COLO668 (cell line): ENCODE results near the gene ASF1B.

Experiments used
- DNase-seq: peaks from one replicate; lab custom pipeline; 2025; ENCODE audit not compliant: unreplicated experiment; lab: John Stamatoyannopoulos, UW

ASF1B gene

DNA sequence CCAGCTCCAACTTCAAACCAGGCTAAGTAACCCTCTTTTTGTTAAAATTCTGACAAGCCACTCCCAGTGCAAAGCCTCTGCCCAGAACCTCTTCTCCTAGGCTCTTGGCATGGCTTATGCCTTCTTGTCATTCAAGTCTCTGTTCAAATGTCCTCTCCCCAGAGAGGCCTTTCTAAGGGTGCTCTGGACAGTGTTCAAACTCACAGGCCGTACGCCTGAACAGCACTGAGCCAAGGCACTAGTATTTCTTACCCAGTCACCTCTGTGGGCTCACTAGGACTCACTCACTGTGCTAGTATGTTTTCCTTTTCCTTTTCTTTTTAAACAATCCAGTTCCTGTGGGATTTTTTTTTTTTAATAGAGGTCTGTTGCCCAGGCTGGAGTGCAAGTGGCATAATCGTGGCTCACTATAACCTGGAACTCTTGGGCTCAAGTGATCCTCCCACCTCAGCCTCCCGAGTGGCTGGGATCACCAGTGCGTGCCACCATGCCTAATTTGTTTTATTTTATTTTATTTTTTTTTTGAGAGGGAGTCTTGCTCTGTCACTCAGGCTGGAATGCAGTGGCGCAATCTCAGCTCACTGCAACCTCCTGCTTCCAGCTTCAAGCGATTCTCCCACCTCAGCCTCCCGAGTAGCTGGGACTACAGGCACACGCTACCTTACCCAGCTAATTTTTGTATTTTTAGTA lies 2.3 kb upstream of the ASF1B start:
- no peak for DNase-seq

DNA sequence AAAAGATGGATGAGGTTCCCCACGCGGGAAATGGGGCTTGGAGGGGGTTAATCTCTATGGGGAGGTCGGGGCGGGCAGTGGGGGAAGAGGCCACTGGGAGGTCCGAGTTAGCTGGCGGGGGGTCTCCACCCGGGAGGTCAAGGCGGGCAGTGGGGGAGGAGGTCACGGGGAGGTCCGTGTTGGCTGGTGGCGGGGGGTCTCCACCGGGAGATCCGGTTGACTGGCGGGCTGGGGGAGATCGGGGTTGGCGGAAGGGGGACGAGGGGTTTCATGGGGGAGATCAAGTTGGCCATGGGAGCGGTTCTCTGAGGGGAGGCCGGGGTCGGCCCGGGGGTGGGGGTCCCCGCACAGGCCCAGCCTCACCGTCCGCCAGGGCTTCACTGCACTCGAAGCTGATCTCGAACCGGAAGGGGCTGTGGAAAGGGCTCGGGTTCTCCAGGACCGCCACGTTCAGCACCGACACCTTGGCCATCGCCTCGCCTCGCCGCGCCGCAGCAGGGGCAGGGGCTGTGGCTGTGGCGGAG lies 342 bp downstream of the ASF1B start:
- DNase-seq, result peak; percentile 17

DNA sequence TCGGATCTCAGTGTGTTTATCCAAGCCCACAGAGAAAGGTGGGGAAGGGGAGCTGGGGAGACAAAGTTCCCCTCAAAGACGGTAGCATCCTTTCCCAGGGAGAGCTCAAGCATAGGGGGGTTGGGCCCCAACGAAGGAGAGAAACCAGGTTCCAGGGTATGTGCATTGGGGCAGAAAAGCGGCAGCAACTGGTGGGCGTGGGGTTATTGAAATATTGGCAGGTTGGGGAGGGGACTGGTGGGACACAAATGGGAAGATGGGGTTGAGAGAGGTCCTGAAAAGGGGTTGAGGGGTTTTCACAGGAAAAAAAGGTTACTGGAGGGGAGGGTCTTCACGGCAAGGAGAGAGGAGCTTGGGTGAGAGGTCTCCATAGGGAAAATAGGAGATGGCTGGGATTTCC lies 1.0 kb downstream of the ASF1B start:
- no peak for DNase-seq

DNA sequence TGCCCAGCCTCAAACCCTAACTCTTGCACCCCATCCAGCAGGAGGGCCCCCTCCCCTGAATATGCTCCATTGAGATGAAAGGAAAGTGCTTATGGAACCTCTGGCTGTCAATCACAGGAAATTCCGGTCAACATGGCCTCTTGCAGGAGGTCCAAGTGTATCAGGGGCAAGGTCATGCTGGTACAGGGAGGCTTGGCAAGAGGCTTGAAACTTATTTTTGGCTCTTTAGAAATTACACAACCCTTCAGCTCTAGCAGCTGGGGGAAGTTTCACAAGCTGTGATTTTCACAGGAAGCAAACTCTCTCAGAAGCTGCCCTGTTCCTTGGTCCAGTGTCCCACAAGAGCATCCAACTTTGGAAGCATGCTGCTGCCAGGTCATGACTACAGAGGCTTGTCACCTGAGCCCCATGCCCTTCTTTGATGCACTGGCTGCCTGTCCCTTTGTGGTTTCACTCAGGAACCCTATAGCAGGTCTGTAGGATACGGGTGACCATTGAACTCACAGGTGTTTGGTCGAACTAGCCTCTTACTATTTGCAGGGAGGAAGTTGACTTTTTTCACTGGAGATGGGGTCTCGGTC lies 8.4 kb downstream of the ASF1B start:
- no peak for DNase-seq

DNA sequence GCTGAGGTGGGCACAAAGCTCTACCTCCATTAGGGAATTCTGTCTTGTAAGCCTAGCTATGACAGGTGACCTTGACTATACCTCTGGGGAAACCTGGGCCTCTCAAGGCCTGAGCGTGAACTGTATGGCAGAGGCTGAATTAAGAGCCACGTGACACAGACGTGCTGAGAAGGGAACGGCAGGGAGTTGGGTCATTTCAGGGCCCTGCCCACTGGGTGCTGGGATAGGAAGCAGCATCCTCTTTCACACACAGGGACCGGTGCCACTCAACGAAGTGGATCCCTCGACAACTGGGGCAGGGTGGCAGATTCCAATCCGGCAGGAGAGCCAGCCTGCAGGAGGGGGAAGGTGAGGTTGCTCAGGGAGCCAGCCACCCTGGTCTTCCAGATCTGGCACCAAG lies 9.2 kb downstream of the ASF1B start:
- no peak for DNase-seq

DNA sequence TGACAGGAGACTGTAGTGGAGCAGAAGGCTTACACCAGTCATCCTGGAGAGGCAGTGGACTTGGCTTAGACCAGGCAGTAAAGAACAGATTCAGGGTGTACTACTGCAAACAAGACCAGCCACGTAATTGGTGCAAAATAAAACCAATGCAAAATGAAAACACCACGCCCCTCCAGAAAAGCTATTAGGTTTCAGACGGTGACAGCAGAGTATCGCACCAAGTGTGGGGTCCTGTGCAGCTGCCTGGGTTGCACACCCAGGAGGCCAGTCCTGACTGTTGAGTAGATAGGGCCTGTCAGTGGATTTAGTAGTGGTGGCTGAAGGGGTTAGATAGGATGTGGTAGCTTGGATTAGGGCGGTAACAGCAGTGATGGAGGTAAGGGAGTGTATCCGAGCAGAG lies 13.5 kb downstream of the ASF1B start:
- no peak for DNase-seq

DNA sequence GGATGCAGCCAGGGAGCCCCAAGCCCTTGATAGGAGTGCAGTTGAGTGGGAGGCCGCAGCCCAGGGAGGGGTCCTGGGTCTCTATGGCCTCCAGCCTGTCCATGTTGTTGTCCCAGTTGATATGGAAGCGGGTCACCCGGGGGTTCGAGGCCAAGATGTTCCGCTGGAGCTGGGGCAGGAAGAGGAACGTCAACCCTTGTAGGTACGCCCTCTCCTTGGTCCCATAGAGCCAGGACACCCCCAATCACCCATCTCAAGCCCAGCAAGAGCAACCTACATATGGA lies 15.9 kb downstream of the ASF1B start:
- no peak for DNase-seq

DNA sequence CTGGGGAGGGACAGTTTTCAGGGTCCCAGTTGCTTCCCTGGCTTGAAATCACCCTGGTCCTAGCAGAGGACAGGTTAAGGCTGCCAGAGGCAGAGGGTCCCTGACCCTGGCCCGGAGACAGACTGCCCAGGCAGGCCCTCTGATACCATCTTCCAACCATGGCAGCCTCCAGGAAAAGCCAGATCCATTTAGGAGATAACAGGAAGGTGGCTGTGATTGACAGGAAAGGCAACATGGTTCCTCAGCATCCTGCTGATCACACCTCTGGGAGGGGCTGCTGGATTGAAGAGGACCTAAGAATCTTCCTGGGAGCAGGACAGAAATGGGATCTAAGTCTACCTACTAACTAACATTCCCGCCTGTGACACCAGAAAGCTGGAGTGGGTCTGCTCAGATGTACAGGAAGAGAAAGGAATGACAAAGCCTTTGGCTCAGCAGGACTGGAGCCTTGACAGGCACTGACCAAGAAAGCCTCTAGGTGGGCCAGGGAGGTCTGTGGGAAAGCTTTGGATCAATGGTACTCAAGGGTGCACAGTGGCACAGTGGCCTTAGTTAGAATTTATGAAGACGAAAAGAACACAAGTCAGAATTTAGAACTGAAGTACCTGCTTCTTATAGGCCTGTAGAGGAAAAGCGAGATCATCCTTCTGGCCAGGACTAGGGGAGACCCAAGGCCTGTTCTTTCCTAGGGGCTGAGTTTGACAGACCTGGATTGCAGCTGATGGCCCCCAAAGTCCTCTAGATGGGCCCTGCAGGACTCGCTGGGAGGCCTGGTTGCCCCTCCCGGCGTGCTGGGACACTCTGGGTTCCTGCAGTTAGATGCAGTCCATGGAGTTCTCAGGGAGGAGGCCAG lies 16.5 kb downstream of the ASF1B start:
- no peak for DNase-seq

DNA sequence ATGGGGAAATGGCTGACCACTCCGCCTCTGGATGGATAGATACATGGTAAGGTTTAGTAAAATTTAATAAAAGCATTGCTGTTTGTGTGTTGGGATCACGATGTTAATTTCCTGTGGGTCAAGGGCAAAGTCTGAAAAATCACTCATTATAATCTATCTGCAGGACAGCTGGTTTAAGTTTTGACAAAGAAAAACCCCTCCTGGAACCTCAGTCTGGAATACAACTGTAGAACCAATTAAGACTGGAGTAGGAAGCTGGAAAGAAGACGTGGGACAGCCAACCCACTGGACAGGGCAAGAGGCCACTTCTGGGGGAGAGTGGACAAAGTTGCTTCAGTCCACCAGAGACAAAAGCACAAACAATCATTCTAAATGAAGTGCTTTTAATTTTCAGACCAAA lies 17.2 kb downstream of the ASF1B start:
- DNase-seq, result no peak

DNA sequence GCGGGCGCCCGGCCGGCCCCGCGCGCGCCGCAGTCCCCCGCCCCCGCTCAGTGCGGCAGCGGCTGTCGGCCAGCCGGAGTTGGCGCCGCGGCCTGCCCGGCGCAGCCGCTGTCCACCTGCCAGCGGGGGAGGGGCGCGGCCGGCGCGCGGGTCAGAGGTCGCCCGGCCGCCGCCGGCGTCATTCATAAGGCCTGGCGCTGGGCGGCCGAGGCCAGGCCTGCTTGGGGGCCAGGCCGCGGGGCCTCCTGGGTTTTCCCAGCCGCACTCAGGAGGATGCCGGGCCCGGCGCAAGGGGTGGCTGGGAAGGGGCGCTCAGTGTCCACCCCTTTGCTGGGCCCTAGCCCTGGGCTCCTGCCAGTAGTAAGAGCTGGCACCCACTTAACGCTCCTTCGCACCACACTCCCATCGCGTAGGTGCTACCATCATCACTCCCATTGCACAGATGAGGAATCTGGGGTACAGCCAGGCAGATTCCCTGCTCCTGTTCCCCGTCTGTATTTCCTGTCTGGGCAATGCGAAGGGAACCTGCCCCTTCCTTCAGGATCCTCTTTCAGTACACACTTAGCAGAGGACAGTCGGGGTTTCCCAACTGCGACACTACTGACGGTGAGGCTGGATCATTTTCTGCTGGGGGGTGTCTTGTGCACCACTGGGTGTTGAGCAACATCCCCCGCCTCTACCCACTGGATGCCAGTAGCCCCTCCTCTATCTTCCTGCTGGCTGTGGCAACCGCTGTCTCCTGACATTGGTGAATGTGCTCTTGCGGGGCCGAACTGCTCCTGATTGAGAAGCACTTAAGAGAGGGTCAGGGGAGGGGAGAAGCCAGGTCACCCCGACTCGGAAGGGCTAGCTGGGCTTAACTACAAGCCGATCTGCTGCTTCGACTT lies 18.0 kb downstream of the ASF1B start:
- DNase-seq, result peak; percentile 55

DNA sequence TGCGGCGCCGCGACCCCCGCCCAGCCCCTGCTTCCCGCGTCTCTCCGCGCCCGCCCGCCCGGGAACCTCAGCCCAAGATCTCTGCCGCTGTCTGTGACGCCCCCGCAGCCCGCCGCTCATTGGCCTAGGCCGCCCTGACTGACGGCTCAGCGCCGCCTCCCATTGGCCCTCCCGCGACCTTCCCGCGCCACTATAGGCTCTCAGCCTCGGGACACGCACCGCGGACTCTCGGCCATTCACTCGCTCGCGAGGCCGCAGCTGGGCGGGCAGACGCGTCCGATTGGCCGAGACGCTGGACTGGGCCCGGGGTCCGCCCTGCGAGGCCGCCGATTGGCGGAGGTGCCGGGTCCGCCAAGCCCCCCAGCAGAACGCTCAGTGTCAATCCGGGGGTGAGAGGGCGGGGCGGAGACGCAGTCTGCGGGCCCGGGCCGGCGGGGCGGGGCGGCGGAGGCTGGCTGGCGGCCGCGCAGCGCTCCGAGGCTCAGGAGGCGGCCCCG lies 18.7 kb downstream of the ASF1B start, which contains the start of gene PRKACA:
Gene PRKACA, minus strand, starts transcription at position 95 of the 497 bp plus-strand sequence. CDS start 215 bp downstream, outside the sequence.
- DNase-seq, result peak; percentile 99

DNA sequence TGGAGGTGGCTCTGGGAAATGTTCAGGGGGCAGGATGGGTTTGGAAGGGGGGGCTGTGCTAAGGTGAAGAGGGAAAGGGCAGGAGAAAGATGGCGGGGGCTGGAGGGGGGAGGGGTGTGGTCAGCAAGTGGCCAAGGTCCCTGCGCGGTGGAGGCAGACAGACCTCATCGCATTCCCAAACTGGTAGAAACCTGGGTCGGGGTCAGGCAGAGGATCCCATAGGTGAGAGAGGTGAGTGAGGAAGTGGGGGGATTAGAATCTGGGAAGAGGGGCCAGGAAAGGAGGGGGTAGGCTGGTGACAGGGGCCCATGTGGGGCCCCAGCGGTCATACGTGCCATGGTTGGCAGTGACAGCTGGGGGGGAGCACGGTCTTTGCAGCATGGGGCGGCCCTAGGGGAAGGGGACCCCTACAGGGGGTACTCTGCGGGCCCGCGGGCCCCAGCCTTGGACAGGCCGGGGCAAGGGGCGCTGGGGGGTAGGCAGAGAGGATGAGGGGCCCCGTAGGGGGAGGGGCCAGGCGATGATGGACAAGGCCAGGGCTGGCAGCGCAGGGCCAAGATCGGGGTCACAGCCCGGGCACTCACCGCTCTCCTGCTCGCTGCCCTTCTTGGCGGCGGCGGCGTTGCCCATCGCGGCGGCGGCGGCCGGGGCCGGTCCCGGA lies 19.3 kb downstream of the ASF1B start:
- peak; percentile 59 for DNase-seq

DNA sequence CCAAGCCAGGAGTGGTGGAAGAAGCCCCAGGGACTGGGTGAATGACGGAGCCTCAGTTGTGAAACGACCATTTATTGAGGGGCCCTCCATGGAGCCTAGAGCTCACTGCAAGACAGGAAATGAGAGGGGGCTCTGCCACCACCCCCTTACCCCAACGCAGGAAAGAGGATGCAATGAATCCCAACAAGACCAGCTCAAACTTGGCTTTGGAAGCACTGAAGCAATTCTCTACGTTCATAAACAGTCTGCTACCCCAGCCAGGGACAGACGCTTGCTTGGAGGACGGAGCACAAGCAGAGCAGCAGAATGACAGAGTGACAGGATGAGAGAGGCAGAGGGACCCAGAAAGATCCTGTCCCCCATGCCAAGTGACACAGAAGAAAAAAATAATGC lies 19.9 kb downstream of the ASF1B start:
- DNase-seq, result no peak

DNA sequence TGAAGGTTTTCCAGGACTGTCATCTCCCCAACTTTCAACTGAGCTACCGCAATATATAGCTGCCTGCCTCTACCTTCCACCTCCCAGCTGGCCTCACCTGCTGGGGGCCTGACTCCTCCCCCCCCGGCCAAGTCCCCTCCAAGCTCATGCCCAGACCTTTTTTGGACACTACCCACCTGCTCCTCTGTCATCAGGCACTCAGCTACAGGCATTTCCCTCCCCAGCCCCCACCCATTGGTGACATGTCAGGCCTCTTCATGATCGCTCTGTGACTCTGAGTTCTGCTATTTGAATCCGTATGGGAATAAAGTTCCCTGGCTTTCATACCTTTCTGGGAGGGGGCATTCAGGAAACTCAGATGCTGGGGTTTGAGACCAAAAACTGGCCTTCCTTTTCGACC lies 20.6 kb downstream of the ASF1B start:
- DNase-seq, result no peak

DNA sequence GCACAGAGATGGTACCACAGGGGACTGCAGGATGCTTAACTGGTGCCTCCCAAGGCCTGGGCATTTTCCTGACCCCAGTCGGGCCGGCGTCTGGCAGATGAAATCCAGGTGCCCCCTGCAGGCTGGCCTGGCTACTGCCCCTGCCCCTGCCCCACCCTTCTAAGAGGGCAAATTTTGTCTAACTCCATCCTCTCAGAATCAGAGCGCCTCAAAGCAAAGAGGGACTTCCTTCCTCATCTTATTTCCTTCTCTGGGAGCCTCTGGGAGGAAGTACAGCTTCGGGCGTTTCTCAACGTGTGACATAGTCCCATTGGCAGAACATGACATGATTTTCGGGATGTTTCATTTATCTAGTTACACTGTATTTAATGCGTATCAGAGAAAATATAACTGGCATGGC lies 21.5 kb downstream of the ASF1B start:
- DNase-seq, result peak; percentile 36

DNA sequence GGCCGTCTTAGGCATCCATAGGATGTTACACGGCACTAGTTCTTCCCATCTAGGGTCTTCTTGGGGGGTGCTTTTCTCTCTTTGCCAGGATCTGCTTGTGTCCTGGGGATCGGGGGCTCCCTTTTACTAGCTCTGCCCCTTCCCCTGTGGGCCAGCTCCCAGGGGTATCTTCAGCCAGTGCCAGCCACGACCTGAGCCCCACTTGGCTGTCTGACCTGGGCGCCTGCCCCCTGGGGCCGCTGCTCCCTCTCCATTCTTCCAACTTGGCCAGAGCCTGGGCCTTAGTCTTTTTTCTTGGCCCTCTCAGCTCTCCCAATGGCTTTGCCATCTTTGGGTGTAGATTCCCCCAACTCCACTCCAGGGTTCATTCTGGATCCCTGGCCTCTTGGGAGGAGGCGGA lies 21.9 kb downstream of the ASF1B start:
- DNase-seq, result no peak

DNA sequence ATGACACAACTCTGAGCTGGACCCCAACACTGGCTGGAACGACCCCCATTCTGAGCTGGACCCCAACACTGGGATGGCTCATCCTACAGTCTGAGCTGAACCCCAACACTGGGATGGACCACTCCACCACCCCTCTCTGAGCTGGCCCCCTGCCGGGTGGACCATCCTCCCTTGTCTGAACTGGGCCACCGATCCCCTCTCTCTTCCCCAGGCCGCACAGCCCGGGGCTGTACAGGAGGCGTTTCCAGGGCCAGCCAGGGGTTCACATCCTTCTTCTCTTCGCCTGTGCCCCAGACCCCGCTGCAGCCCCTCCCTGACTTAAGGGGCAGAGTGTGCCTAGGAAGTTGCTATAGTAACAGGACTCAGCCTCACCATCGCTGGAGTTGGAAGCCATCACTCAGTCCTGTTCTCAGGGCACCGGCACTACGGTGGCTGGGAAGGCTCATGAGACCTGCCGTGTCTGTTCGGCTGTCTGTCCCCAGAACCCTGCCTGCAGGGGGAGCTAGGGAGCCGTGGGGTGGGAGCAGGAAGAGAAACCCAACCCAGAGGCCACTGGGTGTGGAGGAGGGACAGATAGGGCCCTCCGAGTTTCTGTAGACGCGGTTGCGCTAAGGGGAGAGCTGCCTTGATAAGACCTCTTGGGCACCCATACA lies 22.5 kb downstream of the ASF1B start:
- peak; percentile 28 for DNase-seq

DNA sequence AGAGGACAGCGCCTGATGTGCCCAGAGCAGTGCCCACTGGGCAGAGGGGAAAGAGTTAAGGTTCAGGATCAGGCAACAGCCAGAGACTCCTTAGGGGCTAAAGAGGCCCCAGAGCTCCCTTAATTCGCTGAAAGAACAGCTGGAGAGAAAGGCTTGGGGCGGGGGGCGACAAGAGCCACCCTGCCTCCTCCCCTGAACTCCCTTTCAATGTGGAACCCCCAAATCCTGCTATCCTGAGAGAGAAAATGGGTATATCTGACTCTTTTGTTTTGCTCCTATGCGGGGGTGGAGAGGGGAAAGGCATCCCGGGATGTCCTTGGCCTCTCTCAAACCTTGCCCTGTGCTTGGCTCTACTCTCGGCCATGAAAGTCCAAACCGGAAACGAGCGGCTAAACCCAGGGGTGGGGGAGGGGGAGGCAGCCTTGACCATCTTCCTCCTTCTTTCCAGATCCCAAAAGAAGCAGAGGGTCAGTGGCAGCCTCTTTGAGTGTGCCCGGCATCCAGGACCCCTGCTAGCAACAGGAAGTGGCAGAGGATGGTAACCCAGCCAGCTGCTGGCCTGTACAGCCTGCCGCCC lies 23.5 kb downstream of the ASF1B start:
- DNase-seq, result no peak

DNA sequence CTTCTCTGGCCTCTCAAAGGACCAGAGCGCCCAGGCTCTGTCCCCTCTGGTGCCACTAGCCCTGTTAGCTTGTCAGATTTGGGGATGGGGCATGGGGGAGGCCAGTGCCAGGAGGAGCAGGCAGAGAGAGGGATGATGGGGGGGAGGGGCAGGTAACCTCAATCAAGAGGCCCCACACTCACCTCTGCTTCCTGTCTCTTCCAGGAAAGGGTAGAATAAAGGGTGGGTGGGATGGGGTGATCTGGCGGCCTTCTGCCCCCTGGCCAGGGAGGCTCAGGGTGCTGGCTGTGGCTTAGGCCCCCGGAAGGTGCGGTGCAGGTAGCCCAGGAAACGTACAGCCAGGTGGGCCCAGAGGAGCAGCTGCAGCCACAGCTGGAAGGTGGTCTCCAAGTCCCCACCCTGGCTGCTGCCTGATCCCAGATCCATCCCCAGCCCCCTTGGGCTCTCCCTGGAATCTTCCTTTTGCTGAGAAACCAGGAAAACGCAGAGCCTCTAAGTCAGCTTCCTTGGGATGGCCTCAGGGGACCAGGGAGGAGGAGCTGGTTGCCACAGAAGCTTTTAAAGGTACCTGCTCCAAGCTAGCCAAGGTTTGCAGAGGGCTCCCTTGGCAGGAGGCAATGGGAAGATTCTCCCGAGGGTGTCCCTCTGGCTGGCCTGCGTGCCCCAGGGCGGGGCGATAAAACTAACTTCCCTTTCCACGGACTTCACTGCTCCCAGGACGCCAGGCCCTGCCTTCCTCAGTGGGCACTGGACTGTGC lies 24.2 kb downstream of the ASF1B start:
- no peak for DNase-seq
